ENCODE measurements around the gene FHAD1. TPM values are rescaled to one million over a fixed set of nuclear protein-coding genes. Genes with fewer than 3 reads are reported as not detected.

The FHAD1 gene
- total and polyA plus RNA-seq, 2 of the 13 experiments (the other 11 are each of a cell fraction or from before 2014, with no cell fraction given) = not detected

GRCh38 chr1:15273274-15273673, 26.3 kb downstream of the FHAD1 start (continued):
- TF ChIP-seq ATF2 (CRISPR knock-in tag; IDR thresholded peaks at IDR 0.05) (no peak), TARDBP (CRISPR knock-in tag; IDR thresholded peaks at IDR 0.05) (no peak), ZBTB14 (CRISPR knock-in tag; IDR thresholded peaks at IDR 0.05) (no peak), PLSCR1 (CRISPR knock-in tag; IDR thresholded peaks at IDR 0.05; ENCODE audit: borderline replicate concordance) (no peak), ZNF614 (CRISPR knock-in tag; IDR thresholded peaks at IDR 0.05; ENCODE audit: borderline replicate concordance) (no peak), POGZ (CRISPR knock-in tag; IDR thresholded peaks at IDR 0.05) (no peak), TCF7 (IDR thresholded peaks at IDR 0.05; ENCODE audit: low read depth) (no peak), BRD4 (CRISPR knock-in tag; IDR thresholded peaks at IDR 0.05) (no peak), BCL3 (CRISPR knock-in tag; IDR thresholded peaks at IDR 0.05) (no peak), TCF12 (IDR thresholded peaks at IDR 0.05) (no peak), TCF12 (CRISPR knock-in tag; IDR thresholded peaks at IDR 0.05) (no peak)

Data from HepG2 (cell line).